ENCODE data around the gene COQ8A.

The COQ8A gene

GRCh38 chr1:226912587-226913176 is 27.4 kb upstream of the COQ8A start:
- no peak for TF ChIP-seq EGR1 (IDR thresholded peaks at IDR 0.05)
- peak; percentile 33 for TF ChIP-seq RAD21 (IDR thresholded peaks at IDR 0.05; ENCODE audit: low read depth)

DNA sequence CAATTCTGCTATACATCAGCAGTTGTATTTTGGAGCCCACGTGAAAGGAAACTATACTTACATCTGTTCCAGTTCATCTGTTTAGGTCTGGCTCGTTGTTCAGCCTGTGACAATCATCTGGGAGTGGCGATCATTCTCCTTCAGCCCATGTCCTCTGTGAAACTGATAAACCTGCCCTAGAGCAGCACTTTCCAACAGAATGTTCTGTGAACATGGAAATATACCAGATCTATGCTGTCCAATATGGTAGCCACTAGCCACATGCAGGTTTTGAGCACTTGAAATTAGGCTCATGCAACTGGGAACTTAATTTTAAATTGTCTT is 24.5 kb upstream of the COQ8A start:
- no peak for TF ChIP-seq EGR1 (IDR thresholded peaks at IDR 0.05)
- TF ChIP-seq, protein P1, sequence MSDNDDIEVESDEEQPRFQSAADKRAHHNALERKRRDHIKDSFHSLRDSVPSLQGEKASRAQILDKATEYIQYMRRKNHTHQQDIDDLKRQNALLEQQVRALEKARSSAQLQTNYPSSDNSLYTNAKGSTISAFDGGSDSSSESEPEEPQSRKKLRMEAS (IDR thresholded peaks at IDR 0.05) = no peak
- TF ChIP-seq RAD21 (IDR thresholded peaks at IDR 0.05; ENCODE audit: low read depth) = no peak
- no peak for TF ChIP-seq TAF1 (IDR thresholded peaks at IDR 0.05; ENCODE audit: low read depth)
- TF ChIP-seq ZBTB7A (IDR thresholded peaks at IDR 0.05; ENCODE audit: low read depth) = no peak
- no peak for TF ChIP-seq CREB1 (IDR thresholded peaks at IDR 0.05; ENCODE audit: low read depth)
- TF ChIP-seq EP300 (IDR thresholded peaks at IDR 0.05; ENCODE audit: borderline replicate concordance) = no peak
- no peak for TF ChIP-seq FOXM1 (IDR thresholded peaks at IDR 0.05; ENCODE audit: borderline replicate concordance, low read depth)
- TF ChIP-seq, protein P2, sequence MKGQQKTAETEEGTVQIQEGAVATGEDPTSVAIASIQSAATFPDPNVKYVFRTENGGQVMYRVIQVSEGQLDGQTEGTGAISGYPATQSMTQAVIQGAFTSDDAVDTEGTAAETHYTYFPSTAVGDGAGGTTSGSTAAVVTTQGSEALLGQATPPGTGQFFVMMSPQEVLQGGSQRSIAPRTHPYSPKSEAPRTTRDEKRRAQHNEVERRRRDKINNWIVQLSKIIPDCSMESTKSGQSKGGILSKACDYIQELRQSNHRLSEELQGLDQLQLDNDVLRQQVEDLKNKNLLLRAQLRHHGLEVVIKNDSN (IDR thresholded peaks at IDR 0.05) = no peak

- TF ChIP-seq YY1 (IDR thresholded peaks at IDR 0.05; ENCODE audit: low read depth) = no peak
- TF ChIP-seq ZBTB7A (IDR thresholded peaks at IDR 0.05; ENCODE audit: low read depth) = no peak
- no peak for TF ChIP-seq RAD21 (IDR thresholded peaks at IDR 0.05; ENCODE audit: low read depth)
- TF ChIP-seq CREB1 (IDR thresholded peaks at IDR 0.05; ENCODE audit: low read depth) = no peak
- TF ChIP-seq, protein P1 (IDR thresholded peaks at IDR 0.05) = no peak
- no peak for TF ChIP-seq TAF1 (IDR thresholded peaks at IDR 0.05; ENCODE audit: low read depth)
- no peak for TF ChIP-seq TCF12 (IDR thresholded peaks at IDR 0.05; ENCODE audit: low read depth)
- TF ChIP-seq CEBPB (IDR thresholded peaks at IDR 0.05) = no peak
- TF ChIP-seq EGR1 (IDR thresholded peaks at IDR 0.05) = no peak
These were observed 23.6 kb upstream of the COQ8A start for GRCh38 chr1:226916497-226916896.

DNA sequence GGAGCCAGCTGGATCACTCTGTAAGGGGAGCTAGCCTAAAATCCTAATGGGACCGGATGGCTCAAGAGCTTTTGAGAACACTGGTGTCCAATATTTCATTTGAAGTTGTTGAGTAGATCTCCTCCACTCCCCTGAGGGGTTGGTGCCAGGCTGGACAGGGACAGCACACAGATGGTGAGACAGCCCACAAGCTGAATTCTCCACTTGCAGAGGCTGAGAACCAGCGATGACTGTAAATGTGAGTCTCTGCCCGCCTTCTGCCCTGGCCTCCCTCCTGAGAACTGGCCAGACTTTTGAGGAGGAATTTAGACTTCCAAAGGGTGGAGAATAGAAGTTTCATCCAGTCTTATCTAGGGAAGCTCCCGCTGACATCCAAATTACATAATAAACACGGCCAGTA is 20.5 kb upstream of the COQ8A start:
- TF ChIP-seq ZBTB7A (IDR thresholded peaks at IDR 0.05; ENCODE audit: low read depth) (no peak), TEAD4 (IDR thresholded peaks at IDR 0.05) (no peak), RAD21 (IDR thresholded peaks at IDR 0.05; ENCODE audit: low read depth) (no peak)

GRCh38 chr1:226919995-226920394 is 20.1 kb upstream of the COQ8A start:
- TF ChIP-seq, protein P2 (IDR thresholded peaks at IDR 0.05) = no peak
- TF ChIP-seq YY1 (IDR thresholded peaks at IDR 0.05; ENCODE audit: low read depth) = no peak
- TF ChIP-seq, protein P1 (IDR thresholded peaks at IDR 0.05) = no peak
- no peak for TF ChIP-seq TEAD4 (IDR thresholded peaks at IDR 0.05)
- no peak for TF ChIP-seq REST (IDR thresholded peaks at IDR 0.05; ENCODE audit: low read depth)
- TF ChIP-seq TAF1 (IDR thresholded peaks at IDR 0.05; ENCODE audit: low read depth) = no peak
- no peak for TF ChIP-seq CEBPB (IDR thresholded peaks at IDR 0.05)
- TF ChIP-seq EP300 (IDR thresholded peaks at IDR 0.05; ENCODE audit: borderline replicate concordance) = no peak
- TF ChIP-seq ZBTB7A (IDR thresholded peaks at IDR 0.05; ENCODE audit: low read depth) = no peak
- no peak for TF ChIP-seq EGR1 (IDR thresholded peaks at IDR 0.05)
- TF ChIP-seq TCF12 (IDR thresholded peaks at IDR 0.05; ENCODE audit: low read depth) = no peak
- TF ChIP-seq FOXM1 (IDR thresholded peaks at IDR 0.05; ENCODE audit: borderline replicate concordance, low read depth) = no peak
- no peak for TF ChIP-seq CREB1 (IDR thresholded peaks at IDR 0.05; ENCODE audit: low read depth)
- TF ChIP-seq RAD21 (IDR thresholded peaks at IDR 0.05; ENCODE audit: low read depth) = no peak
- TF ChIP-seq NFIC (IDR thresholded peaks at IDR 0.05) = no peak

DNA sequence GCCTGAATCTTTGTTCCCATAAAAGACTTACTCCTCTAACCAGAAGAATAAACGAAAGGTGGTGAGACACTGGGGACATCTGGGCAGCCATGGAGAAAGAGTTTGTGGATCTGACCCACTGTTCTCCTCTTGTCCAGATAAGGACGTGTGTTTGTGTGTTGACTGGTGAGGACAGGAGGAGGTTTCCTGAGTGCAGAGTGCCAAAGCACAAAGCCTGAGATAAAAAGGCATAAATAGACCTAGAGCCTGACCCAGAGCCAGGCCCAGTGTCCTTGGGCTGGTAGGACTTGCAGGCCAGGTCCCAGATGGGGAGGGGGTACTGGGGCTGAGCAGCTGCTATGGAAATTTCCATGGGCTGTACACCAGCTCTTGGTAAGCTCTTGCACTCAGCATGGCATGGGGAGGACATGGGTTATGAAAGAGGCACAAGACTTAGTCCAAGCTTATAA is 19.6 kb upstream of the COQ8A start:
- TF ChIP-seq EGR1 (IDR thresholded peaks at IDR 0.05) (no peak), EP300 (IDR thresholded peaks at IDR 0.05; ENCODE audit: borderline replicate concordance) (no peak), TEAD4 (IDR thresholded peaks at IDR 0.05) (no peak), NFIC (IDR thresholded peaks at IDR 0.05) (no peak), TAF1 (IDR thresholded peaks at IDR 0.05; ENCODE audit: low read depth) (no peak), YY1 (IDR thresholded peaks at IDR 0.05; ENCODE audit: low read depth) (no peak), TCF12 (IDR thresholded peaks at IDR 0.05; ENCODE audit: low read depth) (no peak), REST (IDR thresholded peaks at IDR 0.05; ENCODE audit: low read depth) (no peak), CEBPB (IDR thresholded peaks at IDR 0.05) (no peak), ZBTB7A (IDR thresholded peaks at IDR 0.05; ENCODE audit: low read depth) (no peak), CREB1 (IDR thresholded peaks at IDR 0.05; ENCODE audit: low read depth) (no peak), FOXM1 (IDR thresholded peaks at IDR 0.05; ENCODE audit: borderline replicate concordance, low read depth) (no peak), RAD21 (IDR thresholded peaks at IDR 0.05; ENCODE audit: low read depth) (no peak)
- TF ChIP-seq, protein P1 (IDR thresholded peaks at IDR 0.05) = no peak
- TF ChIP-seq, protein P2 (IDR thresholded peaks at IDR 0.05) = no peak

Measured in Ishikawa (cell line).